Activated T-helper 2 cell treated with anti-CD3 and anti-CD28 coated beads, Interferon-gamma antibody, Interleukin-2, Interleukin-4, amounts not matched to agents 10 μg/mL and 5 μg/mL and 100 μg/mL, durations not matched to agents 14 hours and 24 hours and 36 hours (primary cell): ENCODE data around the gene HLA-DQB1. TPM values are rescaled to one million over a fixed set of nuclear protein-coding genes. Genes with fewer than 3 reads are reported as not detected.
"Not testable (repeated sequence)": the region's sequence is repeated elsewhere in the genome, so short reads cannot be mapped to it uniquely, and the experiment has no call there.

Source experiments
- DNase-seq: peaks from one replicate; pipeline ENCODE4 v3.0.0; 2021; ENCODE audit warnings: low spot score
- H3K27ac Mint-ChIP-seq: one replicate; pipeline ENCODE4 v1.8.0; 2021; ENCODE audit warnings: mixed read lengths
- H3K27me3 Mint-ChIP-seq: one replicate; pipeline ENCODE4 v1.8.0; 2021; ENCODE audit warnings: low read depth, mixed read lengths
- H3K36me3 Mint-ChIP-seq: one replicate; pipeline ENCODE4 v1.8.0; 2021; ENCODE audit warnings: low read depth, mixed read lengths
- H3K4me1 Mint-ChIP-seq: one replicate; pipeline ENCODE4 v1.8.0; 2021; ENCODE audit warnings: low read depth, mixed read lengths
- H3K4me3 Mint-ChIP-seq: one replicate; pipeline ENCODE4 v1.8.0; 2021; ENCODE audit warnings: low read depth, mild to moderate bottlenecking, moderate library complexity, mixed read lengths
- H3K9me3 Mint-ChIP-seq: one replicate; pipeline ENCODE4 v1.8.0; 2021; ENCODE audit warnings: mixed read lengths
- intact Hi-C: fragments of 100-400 bp; cut with micrococcal nuclease; formaldehyde crosslinking; loops from one replicate; pipeline ENCODE4 v1.15.1; 2023
- total RNA-seq: library from RNA; stranded (reverse); gene quantifications from 2 replicates; pipeline ENCODE4 v1.2.3, GENCODE V29; 2022

The HLA-DQB1 gene
- total RNA-seq, 1 donor from 2014 or later, result 2.7 TPM

- Mint-ChIP-seq H3K4me3 (no peak overlapping the region), H3K36me3 (no peaks in the 10 kb centered on the region), H3K9me3 (peaks cover 18% of the 10 kb centered on the region), H3K27ac (no peak overlapping the region), H3K4me1 (peaks cover 2% of the 10 kb centered on the region), H3K27me3 (peaks cover 75% of the 10 kb centered on the region)
- intact Hi-C loops, result no loop called here
- DNase-seq, result no peak
Measured at GRCh38 chr6:32679492-32679891, 13.0 kb upstream of the HLA-DQB1 start.

GRCh38 chr6:32674123-32674522 lies 7.7 kb upstream of the HLA-DQB1 start:
- DNase-seq, intact Hi-C loops, H3K36me3 Mint-ChIP-seq, H3K27ac Mint-ChIP-seq, H3K4me1 Mint-ChIP-seq, H3K4me3 Mint-ChIP-seq: not testable (repeated sequence)
- peaks cover 22% of the 10 kb centered on the region for H3K9me3 Mint-ChIP-seq
- H3K27me3 Mint-ChIP-seq, result peaks cover 50% of the 10 kb centered on the region

GRCh38 chr6:32671908-32672307 lies 5.5 kb upstream of the HLA-DQB1 start:
- H3K4me3 Mint-ChIP-seq, H3K36me3 Mint-ChIP-seq, intact Hi-C loops, H3K9me3 Mint-ChIP-seq, H3K27ac Mint-ChIP-seq, DNase-seq: not testable (repeated sequence)
- Mint-ChIP-seq H3K4me1 (peaks cover 21% of the 10 kb centered on the region), H3K27me3 (peaks cover 36% of the 10 kb centered on the region)

- Mint-ChIP-seq H3K36me3 (no peaks in the 10 kb centered on the region), H3K27ac (no peak overlapping the region), H3K4me3 (no peak overlapping the region), H3K9me3 (peaks cover 9% of the 10 kb centered on the region), H3K27me3 (peaks cover 29% of the 10 kb centered on the region), H3K4me1 (peaks cover 38% of the 10 kb centered on the region)
- intact Hi-C loops, result no loop called here
- DNase-seq, result no peak
Measured at GRCh38 chr6:32669893-32670292, 3.4 kb upstream of the HLA-DQB1 start.

- Mint-ChIP-seq H3K27ac (no peak overlapping the region), H3K36me3 (peaks cover 3% of the 10 kb centered on the region), H3K4me1 (peaks cover 41% of the 10 kb centered on the region), H3K4me3 (no peak overlapping the region), H3K9me3 (peaks cover 9% of the 10 kb centered on the region), H3K27me3 (peaks cover 26% of the 10 kb centered on the region)
- DNase-seq, result no peak
- intact Hi-C loops, result no loop called here
Measured at GRCh38 chr6:32669240-32669639, 2.8 kb upstream of the HLA-DQB1 start.

- intact Hi-C loops, result no loop called here
- Mint-ChIP-seq H3K27me3 (peaks cover 27% of the 10 kb centered on the region), H3K4me3 (no peak overlapping the region), H3K36me3 (peaks cover 9% of the 10 kb centered on the region), H3K9me3 (peaks cover 7% of the 10 kb centered on the region), H3K4me1 (peaks cover 46% of the 10 kb centered on the region), H3K27ac (no peak overlapping the region)
- DNase-seq, result peak; percentile 39
Measured at GRCh38 chr6:32668226-32668747, 1.8 kb upstream of the HLA-DQB1 start.

GRCh38 chr6:32665661-32666060 lies 796 bp downstream of the HLA-DQB1 start:
- Mint-ChIP-seq H3K4me1 (peaks cover 52% of the 10 kb centered on the region), H3K4me3 (peak overlapping the region; percentile 81), H3K27me3 (peaks cover 37% of the 10 kb centered on the region), H3K27ac (peak overlapping the region; percentile 74), H3K36me3 (peaks cover 19% of the 10 kb centered on the region), H3K9me3 (no peaks in the 10 kb centered on the region)
- intact Hi-C loops, result loop anchor here (2.0 kb wide), 2 partner anchors 43 to 95 kb away; no protein-coding TSS in a partner anchor
- DNase-seq, result no peak

GRCh38 chr6:32664827-32665362 lies 1.6 kb downstream of the HLA-DQB1 start:
- Mint-ChIP-seq H3K4me3 (peak overlapping the region; percentile 81), H3K27me3 (peaks cover 35% of the 10 kb centered on the region), H3K36me3 (peaks cover 19% of the 10 kb centered on the region), H3K4me1 (peaks cover 56% of the 10 kb centered on the region), H3K27ac (peak overlapping the region; percentile 76), H3K9me3 (no peaks in the 10 kb centered on the region)
- intact Hi-C loops, result loop anchor here (2.0 kb wide), 1 partner anchor 96 kb away; no protein-coding TSS in a partner anchor
- peak; percentile 37 for DNase-seq

- intact Hi-C loops, result loop anchor here (2.0 kb wide), 1 partner anchor 96 kb away; no protein-coding TSS in a partner anchor
- Mint-ChIP-seq H3K36me3 (peaks cover 19% of the 10 kb centered on the region), H3K27me3 (peaks cover 35% of the 10 kb centered on the region), H3K4me1 (peaks cover 57% of the 10 kb centered on the region), H3K4me3 (peak overlapping the region; percentile 79), H3K27ac (peak overlapping the region; percentile 76), H3K9me3 (no peaks in the 10 kb centered on the region)
- no peak for DNase-seq
Measured at GRCh38 chr6:32664354-32664753, 2.1 kb downstream of the HLA-DQB1 start.

GRCh38 chr6:32662836-32663235 lies 3.6 kb downstream of the HLA-DQB1 start:
- H3K9me3 Mint-ChIP-seq, result no peaks in the 10 kb centered on the region
- peaks cover 36% of the 10 kb centered on the region for H3K27me3 Mint-ChIP-seq
- peaks cover 24% of the 10 kb centered on the region for H3K36me3 Mint-ChIP-seq
- intact Hi-C loops, result no loop called here
- H3K27ac Mint-ChIP-seq, result no peak overlapping the region
- H3K4me1 Mint-ChIP-seq, result peaks cover 55% of the 10 kb centered on the region
- no peak for DNase-seq
- no peak overlapping the region for H3K4me3 Mint-ChIP-seq

- Mint-ChIP-seq H3K4me3 (no peak overlapping the region), H3K27me3 (peaks cover 33% of the 10 kb centered on the region), H3K4me1 (peaks cover 50% of the 10 kb centered on the region), H3K36me3 (peaks cover 24% of the 10 kb centered on the region), H3K27ac (no peak overlapping the region), H3K9me3 (no peaks in the 10 kb centered on the region)
- DNase-seq, result no peak
- intact Hi-C loops, result no loop called here
Measured at GRCh38 chr6:32662099-32662498, 4.4 kb downstream of the HLA-DQB1 start.

GRCh38 chr6:32659856-32660595 lies 6.4 kb downstream of the HLA-DQB1 start:
- Mint-ChIP-seq H3K4me3 (no peak overlapping the region), H3K36me3 (peaks cover 24% of the 10 kb centered on the region), H3K4me1 (peaks cover 38% of the 10 kb centered on the region), H3K27ac (peak overlapping the region; percentile 35), H3K27me3 (peaks cover 20% of the 10 kb centered on the region), H3K9me3 (peaks cover 6% of the 10 kb centered on the region)
- intact Hi-C loops, result no loop called here
- DNase-seq, result no peak

- H3K4me3 Mint-ChIP-seq, result no peak overlapping the region
- intact Hi-C loops, result no loop called here
- DNase-seq, result no peak
- H3K27me3 Mint-ChIP-seq, result peaks cover 19% of the 10 kb centered on the region
- H3K4me1 Mint-ChIP-seq, result peaks cover 30% of the 10 kb centered on the region
- no peak overlapping the region for H3K27ac Mint-ChIP-seq
- H3K36me3 Mint-ChIP-seq, result peaks cover 20% of the 10 kb centered on the region
- peaks cover 6% of the 10 kb centered on the region for H3K9me3 Mint-ChIP-seq
Measured at GRCh38 chr6:32658268-32658897, 8.1 kb downstream of the HLA-DQB1 start.
